ENCODE measurements around the gene CASK.

The CASK gene

GRCh38 chrX:41827886-41828285, 95.5 kb downstream of the CASK start:
- DNase-seq: no peak

- no peak for DNase-seq
Observed at GRCh38 chrX:41825796-41826195, 97.6 kb downstream of the CASK start.

GRCh38 chrX:41824551-41824950, 98.8 kb downstream of the CASK start:
- DNase-seq: no peak

GRCh38 chrX:41823402-41823801, 100.0 kb downstream of the CASK start:
- no peak for DNase-seq

GRCh38 chrX:41822892-41823291, 100.5 kb downstream of the CASK start:
- no peak for DNase-seq

- no peak for DNase-seq
Observed at GRCh38 chrX:41808047-41808446, 115.3 kb downstream of the CASK start.

- no peak for DNase-seq
Observed at GRCh38 chrX:41802958-41803357, 120.4 kb downstream of the CASK start.

- DNase-seq: no peak
Observed at GRCh38 chrX:41799661-41800060, 123.7 kb downstream of the CASK start.

- DNase-seq: no peak
Observed at GRCh38 chrX:41796577-41796976, 126.8 kb downstream of the CASK start.

- DNase-seq: no peak
Observed at GRCh38 chrX:41796046-41796445, 127.3 kb downstream of the CASK start.

GRCh38 chrX:41789374-41789773, 134.0 kb downstream of the CASK start:
- no peak for DNase-seq

GRCh38 chrX:41785685-41786084, 137.7 kb downstream of the CASK start:
- no peak for DNase-seq

GRCh38 chrX:41781500-41781899, 141.9 kb downstream of the CASK start:
- DNase-seq: no peak

GRCh38 chrX:41779941-41780340, 143.4 kb downstream of the CASK start:
- no peak for DNase-seq

- no peak for DNase-seq
Observed at GRCh38 chrX:41779030-41779564, 144.3 kb downstream of the CASK start.

- DNase-seq: no peak
Observed at GRCh38 chrX:41761702-41762101, 161.7 kb downstream of the CASK start.

- no peak for DNase-seq
Observed at GRCh38 chrX:41761169-41761568, 162.2 kb downstream of the CASK start.

- DNase-seq: no peak
Observed at GRCh38 chrX:41759817-41760216, 163.5 kb downstream of the CASK start.

GRCh38 chrX:41758401-41758800, 165.0 kb downstream of the CASK start:
- no peak for DNase-seq

GRCh38 chrX:41750716-41751115, 172.6 kb downstream of the CASK start:
- DNase-seq: no peak

GRCh38 chrX:41739871-41740270, 183.5 kb downstream of the CASK start:
- no peak for DNase-seq

- DNase-seq: peak in 1 of 2 experiments; percentile 1
Observed at GRCh38 chrX:41737065-41737464, 186.3 kb downstream of the CASK start.

- DNase-seq: no peak
Observed at GRCh38 chrX:41734530-41734929, 188.8 kb downstream of the CASK start.

GRCh38 chrX:41733939-41734338, 189.4 kb downstream of the CASK start:
- no peak for DNase-seq

- no peak for DNase-seq
Observed at GRCh38 chrX:41732260-41732659, 191.1 kb downstream of the CASK start.

GRCh38 chrX:41730081-41730480, 193.3 kb downstream of the CASK start:
- no peak for DNase-seq

All from stimulated activated CD4-positive, alpha-beta T cell treated with anti-CD3 and anti-CD28 coated beads, Interleukin-4, amount 100 ng/mL, for 4 hours (primary cell).